CD4-positive, alpha-beta T cell treated with Interleukin-12 subunit alpha and Interleukin-12 subunit beta, for 1 hour (primary cell): Measurements from ENCODE around the gene PFN3.
"Not testable (repeated sequence)": the region's sequence is repeated elsewhere in the genome, so short reads cannot be mapped to it uniquely, and the experiment has no call there.

Experiments
- DNase-seq: peaks from one replicate; pipeline ENCODE4 v3.0.0-alpha.2; 2020

PFN3 gene

GRCh38 chr5:177371120-177372033, 29.1 kb downstream of the PFN3 start:
- no peak for DNase-seq

- peak; percentile 80 for DNase-seq
Measured at GRCh38 chr5:177370488-177371119, 29.9 kb downstream of the PFN3 start.

- no peak for DNase-seq
Measured at GRCh38 chr5:177369645-177370440, 30.6 kb downstream of the PFN3 start.

DNA sequence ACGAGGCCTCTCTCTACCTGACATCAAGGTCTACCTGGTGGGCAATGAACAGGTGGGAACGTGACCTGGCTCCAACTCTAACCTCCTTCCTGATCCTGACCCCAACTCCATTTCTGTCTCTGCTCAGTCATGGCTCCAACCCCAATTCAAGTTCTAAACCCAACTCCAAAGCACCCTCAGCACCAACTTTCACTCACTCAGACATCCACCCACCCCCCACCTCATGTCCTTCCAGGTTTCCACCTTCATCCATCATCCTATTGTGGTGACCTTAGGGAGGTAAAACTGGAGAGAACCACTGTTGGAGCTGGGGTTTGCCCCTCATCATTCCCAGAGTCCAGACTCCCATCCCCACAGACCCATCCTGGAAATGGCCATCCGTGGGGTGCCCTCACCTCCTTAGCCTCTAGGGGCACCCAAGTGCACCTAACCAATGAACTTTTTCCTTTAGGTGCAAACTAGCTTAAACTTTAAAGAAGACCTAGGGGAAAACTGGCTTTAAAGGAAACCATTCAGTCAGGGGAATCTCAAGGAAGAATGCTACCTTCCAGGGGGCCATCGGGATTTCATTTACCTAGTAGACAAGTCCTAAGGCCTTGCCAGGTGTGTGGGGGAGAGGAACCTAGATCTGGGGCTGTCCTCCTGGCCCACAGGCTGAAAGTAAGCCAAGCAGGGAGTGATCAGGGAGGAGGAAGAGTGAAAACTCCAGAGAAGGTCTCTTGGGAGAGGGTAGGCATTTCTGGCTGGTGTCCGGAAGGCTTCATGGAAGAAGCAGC, 31.4 kb downstream of the PFN3 start:
- no peak for DNase-seq

DNA sequence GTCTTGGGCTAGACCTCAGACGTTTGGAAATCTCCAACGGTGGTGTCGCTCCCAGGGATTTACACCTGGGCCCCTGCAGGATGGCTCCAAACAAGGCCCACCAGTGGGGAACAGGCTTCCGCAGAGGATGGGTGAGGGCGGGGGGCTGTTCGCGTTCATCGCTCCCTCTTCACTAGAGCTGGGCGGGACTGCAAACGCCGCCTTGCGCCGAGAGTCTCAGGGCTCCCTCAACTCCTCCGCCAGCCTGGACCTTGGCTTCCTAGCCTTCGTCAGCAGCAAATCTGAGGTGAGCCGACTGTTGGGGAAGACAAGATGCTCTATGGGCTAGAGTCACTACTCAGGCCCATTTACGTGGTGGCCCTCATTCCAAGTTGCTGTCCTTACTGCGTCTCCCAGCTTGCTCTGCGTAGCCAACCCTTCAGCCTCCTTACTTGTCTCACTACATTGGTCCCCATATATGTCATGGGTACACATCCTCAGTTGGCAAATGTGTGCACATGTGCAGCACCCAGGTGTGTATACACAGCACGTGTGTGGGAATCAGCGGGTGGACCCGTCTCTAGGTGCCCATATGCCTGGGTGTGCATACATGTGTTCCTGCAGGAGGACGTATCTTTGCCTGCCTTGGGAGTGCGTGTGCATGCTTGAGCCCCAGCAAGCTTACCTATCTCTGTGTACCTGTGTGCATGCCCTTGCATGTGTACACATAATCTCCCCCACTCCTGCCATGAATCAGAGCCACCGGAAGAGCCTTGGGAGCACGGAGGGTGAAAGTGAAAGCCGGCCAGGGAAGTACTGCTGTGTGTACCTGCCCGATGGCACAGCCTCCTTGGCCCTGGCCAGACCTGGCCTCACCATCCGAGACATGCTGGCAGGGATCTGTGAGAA, 32.2 kb downstream of the PFN3 start:
- DNase-seq = no peak

DNA sequence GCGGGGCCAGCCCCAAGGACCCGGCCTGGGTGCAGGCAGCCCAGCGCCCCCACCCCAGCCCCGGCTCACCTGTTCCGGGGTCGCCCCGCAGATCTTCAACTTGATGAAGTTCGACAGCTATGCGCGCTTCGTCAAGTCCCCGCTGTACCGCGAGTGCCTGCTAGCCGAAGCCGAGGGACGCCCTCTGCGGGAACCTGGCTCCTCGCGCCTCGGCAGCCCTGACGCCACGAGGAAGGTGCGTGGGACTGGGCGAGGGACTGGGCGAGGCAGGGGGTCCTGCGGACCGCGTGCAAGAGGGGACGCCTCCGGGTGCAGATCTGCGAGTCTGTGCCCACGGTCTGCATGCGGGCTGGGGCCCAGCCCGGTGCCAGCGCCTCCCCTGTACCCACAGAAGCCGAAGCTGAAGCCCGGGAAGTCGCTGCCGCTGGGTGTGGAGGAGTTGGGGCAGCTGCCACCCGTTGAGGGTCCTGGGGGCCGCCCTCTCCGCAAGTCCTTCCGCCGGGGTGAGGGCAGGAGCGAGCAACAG, 33.1 kb downstream of the PFN3 start:
- no peak for DNase-seq

DNA sequence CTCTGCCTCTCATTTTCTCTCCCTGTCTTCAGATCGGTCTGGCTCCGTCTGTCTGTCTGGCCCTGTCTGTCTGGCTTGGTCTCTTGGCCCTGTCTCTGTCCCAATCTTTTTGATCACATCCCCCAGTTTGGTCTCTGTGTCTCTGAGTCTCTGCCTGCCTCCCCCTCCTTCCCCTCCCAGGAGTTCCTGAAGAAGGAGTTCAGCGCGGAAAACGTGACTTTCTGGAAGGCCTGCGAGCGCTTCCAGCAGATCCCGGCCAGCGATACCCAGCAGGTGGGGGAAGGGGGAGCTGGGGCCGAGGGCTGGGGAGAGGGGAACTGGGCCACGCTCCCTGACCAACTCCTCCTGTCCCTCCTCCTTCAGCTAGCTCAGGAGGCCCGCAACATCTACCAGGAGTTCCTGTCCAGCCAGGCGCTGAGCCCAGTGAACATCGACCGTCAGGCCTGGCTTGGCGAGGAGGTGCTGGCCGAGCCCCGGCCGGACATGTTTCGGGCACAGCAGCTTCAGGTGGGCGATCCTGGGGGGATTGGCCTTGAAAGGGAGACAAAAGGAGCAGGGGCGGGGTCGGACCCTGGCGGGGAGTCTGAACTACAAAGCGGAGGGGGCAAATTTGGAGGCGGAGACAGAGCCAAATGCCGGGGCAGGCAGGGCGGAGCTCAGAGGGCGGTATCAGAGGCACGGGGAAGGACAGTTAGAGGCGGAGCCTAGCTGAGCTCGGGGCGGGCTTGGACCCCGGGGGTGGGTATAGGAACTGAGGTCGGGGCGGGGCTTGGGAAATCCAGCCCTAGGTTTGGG, 33.7 kb downstream of the PFN3 start:
- no peak for DNase-seq

DNA sequence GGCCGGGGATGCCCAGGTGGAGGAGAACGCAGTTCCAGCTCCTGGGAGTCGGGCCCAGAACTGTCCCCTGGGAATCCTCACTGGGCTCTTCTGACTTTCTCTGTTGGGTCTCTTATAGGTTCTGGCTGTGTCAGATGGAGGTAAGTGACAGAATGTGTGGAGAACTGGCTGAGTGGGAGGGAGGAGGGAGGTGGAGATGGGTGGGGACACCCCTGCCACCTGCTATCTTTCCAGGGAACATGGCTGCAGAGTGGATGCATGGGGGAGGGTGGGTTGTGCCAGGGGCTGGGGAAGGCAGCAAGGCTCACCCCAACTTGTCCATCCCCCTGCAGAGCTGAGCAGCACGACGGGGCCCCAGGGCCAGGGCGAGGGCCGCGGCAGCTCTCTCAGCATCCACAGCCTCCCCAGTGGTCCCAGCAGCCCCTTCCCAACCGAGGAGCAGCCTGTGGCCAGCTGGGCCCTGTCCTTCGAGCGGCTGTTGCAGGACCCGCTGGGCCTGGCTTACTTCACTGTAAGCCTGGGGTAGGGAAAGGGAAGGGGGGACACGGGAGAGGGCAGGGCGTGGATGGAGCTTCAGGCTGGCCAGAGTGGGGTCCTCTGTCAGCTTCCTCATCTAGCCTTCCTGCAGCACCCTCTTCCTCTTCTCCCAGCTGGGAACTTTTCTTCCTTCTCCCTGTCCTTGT, 34.5 kb downstream of the PFN3 start:
- no peak for DNase-seq

GRCh38 chr5:177364159-177364962, 36.1 kb downstream of the PFN3 start:
- no peak for DNase-seq

GRCh38 chr5:177363565-177363964, 36.9 kb downstream of the PFN3 start:
- DNase-seq = no peak

DNA sequence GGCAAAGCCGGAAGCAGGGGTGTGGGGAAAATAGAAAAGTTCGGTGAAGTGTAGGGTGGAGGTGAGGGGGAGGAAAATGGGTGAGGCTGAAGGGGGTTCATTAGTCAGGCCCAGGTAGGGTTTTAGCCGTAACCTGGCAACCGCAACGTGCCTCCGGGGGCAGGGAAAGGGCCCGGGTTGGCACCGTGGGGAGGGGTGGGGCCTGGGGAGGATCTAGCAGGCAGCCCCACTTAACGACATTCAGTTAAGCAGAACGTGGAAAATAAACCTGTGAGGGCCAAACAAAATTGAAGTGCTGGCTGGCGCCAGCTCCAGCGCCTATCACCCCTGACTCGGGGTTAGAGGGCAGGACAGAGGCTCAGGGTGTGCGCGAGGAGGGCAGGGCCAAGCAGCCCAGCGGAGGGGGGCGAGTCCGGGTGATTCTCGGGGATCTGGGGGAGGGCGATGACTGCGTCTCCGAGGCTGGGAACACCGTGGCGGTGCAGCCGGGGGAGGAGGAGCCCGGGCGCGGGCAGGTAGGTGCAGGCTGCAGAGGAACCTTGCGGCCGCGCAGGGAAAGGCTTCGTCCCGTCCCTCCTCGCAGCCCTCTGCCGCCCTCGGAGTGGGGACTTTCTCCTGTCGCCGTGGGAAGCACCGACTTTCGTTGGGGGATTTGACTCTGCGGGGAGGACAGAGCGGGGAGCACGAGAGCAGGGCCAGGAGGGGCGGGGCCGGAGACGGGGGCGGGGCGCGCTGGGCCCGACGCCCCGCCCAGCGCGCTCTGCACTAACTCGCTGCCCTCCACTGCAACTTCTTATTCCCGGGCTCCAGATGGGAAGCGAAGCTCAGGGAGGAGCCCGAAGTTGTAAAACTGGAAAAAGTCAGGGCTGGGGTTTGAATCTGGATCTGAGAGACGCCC, 37.6 kb downstream of the PFN3 start:
- DNase-seq = peak; percentile 82

- DNase-seq = no peak
Measured at GRCh38 chr5:177362292-177362609, 38.2 kb downstream of the PFN3 start.

- no peak for DNase-seq
Measured at GRCh38 chr5:177361418-177362291, 38.8 kb downstream of the PFN3 start.

DNA sequence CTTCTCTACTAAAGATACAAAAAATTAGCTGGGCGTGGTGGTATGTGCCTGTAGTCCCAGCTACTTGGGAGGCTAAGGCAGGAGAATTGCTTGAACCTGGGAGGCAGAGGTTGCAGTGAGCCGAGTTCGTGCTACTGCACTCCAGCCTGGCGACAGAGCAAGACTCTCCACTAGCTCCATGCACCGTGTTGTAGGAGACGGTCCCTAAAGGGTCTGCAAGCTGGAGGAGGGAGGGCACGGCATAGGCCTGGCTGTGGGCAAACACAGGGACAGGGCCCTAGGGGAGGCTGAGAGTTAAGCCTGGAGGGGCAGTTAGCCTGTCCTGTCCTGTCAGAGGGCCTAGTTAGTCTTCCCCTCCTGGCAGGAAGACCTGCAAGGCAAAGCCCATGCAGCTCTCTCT, 39.7 kb downstream of the PFN3 start:
- DNase-seq = not testable (repeated sequence)

DNA sequence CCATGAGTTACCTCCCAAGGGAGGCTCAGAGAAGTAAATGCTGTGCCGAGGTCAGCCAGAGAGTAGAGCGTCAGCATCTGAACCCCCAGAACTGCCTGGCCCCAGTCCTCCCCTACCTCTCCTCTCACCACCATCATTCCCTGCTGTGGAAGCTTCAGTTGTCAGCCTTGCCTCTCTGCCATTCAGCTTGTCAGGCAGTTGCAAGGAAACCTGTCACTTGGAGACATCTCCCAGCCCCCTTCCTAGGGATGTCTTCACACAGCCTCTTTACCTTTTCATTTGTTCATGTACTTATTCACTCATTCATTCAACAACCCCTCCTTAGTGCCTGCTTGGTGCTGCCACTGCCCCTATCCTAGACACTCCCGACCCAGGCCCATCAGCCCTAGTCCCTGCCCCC, 40.6 kb downstream of the PFN3 start:
- no peak for DNase-seq

- DNase-seq = no peak
Measured at GRCh38 chr5:177359451-177359851, 41.0 kb downstream of the PFN3 start.

DNA sequence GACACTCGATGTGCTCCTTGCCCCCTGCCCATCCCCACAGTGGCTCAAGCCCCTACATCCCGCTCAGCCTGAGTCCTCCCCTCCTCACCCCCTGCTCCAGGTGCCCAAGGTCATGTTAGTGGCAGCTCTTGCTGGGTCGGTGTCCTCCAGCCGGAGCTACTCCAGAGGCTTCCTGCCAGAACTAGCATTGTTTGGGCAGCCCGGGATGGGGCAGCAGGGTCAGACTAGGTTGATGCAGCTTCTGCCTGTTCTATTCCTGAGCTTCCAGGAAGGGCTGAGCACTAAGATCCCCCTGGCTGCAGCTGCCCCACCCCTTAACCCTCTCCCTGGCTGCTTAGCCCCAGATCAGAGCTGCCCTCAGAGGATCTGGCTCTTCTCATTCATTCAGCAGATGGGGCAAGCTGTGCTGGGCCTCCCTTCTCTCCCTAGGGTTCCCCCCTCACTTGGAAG, 42.1 kb downstream of the PFN3 start:
- DNase-seq = no peak
